Memory B cell (primary cell): ENCODE measurements around the gene TNXB.
"Not testable (repeated sequence)": the region's sequence is repeated elsewhere in the genome, so short reads cannot be mapped to it uniquely, and the experiment has no call there.

Source experiments
- ATAC-seq: fragments of 150-1000 bp; cut with Tn5 transposase; 2 replicates; pipeline ENCODE4 v1.10.0; 2021; ENCODE audit warnings: low read depth, mild to moderate bottlenecking, moderate library complexity
- DNase-seq, 2 donors: peaks; one replicate each; pipeline ENCODE4 v3.0.0; 2022; ENCODE audit warnings: low spot score in 2 of 2
- H3K27ac Mint-ChIP-seq: one replicate; pipeline ENCODE4 v1.8.0; 2022; ENCODE audit warnings: mild to moderate bottlenecking, moderate library complexity, mixed read lengths
- H3K27me3 Mint-ChIP-seq: one replicate; pipeline ENCODE4 v1.8.0; 2022; ENCODE audit warnings: mixed read lengths
- H3K36me3 Mint-ChIP-seq: one replicate; pipeline ENCODE4 v1.8.0; 2022; ENCODE audit warnings: mild to moderate bottlenecking, mixed read lengths
- H3K4me1 Mint-ChIP-seq: one replicate; pipeline ENCODE4 v1.8.0; 2022; ENCODE audit warnings: mixed read lengths
- H3K4me3 Mint-ChIP-seq: one replicate; pipeline ENCODE4 v1.8.0; 2022; ENCODE audit warnings: mild to moderate bottlenecking, moderate library complexity, mixed read lengths
- H3K9me3 Mint-ChIP-seq: one replicate; pipeline ENCODE4 v1.8.0; 2022; ENCODE audit warnings: mixed read lengths

Gene TNXB

DNA sequence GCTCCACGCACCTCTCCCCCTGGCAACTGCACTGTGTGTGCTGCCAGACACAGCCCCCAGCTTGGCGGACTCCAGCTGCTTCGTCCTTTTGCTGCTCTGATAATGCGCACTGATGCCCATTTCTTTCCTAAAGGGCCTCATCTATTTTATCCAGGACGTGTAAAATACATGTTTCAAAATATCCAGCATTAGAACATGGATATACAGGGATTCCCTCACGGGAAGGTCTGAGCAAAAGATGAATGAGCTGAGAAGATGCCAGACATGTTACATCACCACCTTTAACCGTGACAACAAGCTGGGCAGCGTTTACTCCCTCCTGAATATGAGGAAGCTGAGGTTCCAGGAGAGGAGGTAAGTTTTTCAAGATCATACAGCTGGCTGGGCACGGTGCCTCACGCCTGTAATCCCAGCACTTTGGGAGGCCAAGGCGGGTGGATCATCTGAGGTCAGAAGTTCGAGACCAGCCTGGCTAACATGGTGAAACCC lies 32.8 kb downstream of the TNXB start:
- peaks cover 2% of the 10 kb centered on the region for H3K36me3 Mint-ChIP-seq
- H3K4me1 Mint-ChIP-seq: peaks cover 2% of the 10 kb centered on the region
- H3K4me3 Mint-ChIP-seq: no peak overlapping the region
- H3K27me3 Mint-ChIP-seq: peaks cover 29% of the 10 kb centered on the region
- no peak for DNase-seq
- H3K27ac Mint-ChIP-seq: no peak overlapping the region
- no peak for ATAC-seq
- H3K9me3 Mint-ChIP-seq: no peaks in the 10 kb centered on the region

- Mint-ChIP-seq H3K9me3 (no peaks in the 10 kb centered on the region), H3K27me3 (peaks cover 27% of the 10 kb centered on the region), H3K4me1 (no peaks in the 10 kb centered on the region), H3K4me3 (no peak overlapping the region), H3K27ac (no peak overlapping the region), H3K36me3 (peaks cover 2% of the 10 kb centered on the region)
- ATAC-seq (no peak), DNase-seq (no peak)
Measured at GRCh38 chr6:32075781-32076180, 33.4 kb downstream of the TNXB start.

- Mint-ChIP-seq H3K27ac (no peak overlapping the region), H3K27me3 (peaks cover 27% of the 10 kb centered on the region), H3K36me3 (peaks cover 2% of the 10 kb centered on the region), H3K4me3 (no peak overlapping the region), H3K9me3 (no peaks in the 10 kb centered on the region), H3K4me1 (no peaks in the 10 kb centered on the region)
- DNase-seq: no peak
- no peak for ATAC-seq
Measured at GRCh38 chr6:32074996-32075532, 34.1 kb downstream of the TNXB start.

DNA sequence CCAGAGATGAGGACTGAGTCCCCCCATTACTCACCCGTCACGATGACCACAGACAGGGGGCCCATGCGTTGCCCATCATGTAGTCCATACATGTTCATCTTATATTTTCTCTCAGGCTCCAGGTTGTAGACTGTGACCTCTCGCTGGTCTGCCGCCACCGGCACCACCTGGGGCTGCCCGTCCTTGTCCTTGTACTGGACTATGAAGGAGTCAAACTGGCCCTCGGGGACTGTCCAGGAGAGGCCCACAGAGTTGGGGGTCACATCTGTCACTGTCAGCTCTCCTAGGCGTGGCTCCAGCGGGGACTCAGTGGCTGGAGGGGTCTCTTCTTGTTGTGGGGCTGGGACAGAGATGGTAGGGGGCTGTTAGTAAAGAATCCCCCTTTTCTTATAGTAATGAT lies 35.5 kb downstream of the TNXB start:
- H3K27ac Mint-ChIP-seq: no peak overlapping the region
- no peak overlapping the region for H3K4me3 Mint-ChIP-seq
- H3K9me3 Mint-ChIP-seq: no peaks in the 10 kb centered on the region
- H3K4me1 Mint-ChIP-seq: no peaks in the 10 kb centered on the region
- DNase-seq (no peak), ATAC-seq (no peak)
- peaks cover 3% of the 10 kb centered on the region for H3K36me3 Mint-ChIP-seq
- H3K27me3 Mint-ChIP-seq: peaks cover 30% of the 10 kb centered on the region

DNA sequence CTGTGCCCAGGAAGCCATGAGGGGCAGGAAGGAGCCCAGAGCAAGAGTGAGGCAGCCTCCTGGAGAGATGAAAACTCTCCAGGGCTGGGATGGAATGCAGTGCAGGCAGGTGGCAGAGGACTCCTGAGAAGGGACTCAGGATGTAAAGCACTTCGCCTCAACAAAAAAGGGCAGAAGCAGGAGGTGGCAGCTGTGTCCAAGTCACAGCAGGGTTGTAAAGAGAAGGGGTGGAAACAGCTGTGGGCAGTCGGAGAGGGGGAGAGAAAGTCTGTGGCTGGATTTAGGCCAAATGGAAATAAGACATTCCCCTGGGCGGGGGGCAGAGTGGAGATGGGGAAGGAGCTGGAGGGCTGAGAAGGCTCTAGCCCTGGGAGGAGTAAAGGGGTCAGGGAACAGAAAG lies 36.0 kb downstream of the TNXB start:
- DNase-seq (no peak), ATAC-seq (no peak)
- Mint-ChIP-seq H3K4me3 (no peak overlapping the region), H3K36me3 (peaks cover 3% of the 10 kb centered on the region), H3K4me1 (no peaks in the 10 kb centered on the region), H3K27me3 (peaks cover 30% of the 10 kb centered on the region), H3K27ac (no peak overlapping the region), H3K9me3 (no peaks in the 10 kb centered on the region)

DNA sequence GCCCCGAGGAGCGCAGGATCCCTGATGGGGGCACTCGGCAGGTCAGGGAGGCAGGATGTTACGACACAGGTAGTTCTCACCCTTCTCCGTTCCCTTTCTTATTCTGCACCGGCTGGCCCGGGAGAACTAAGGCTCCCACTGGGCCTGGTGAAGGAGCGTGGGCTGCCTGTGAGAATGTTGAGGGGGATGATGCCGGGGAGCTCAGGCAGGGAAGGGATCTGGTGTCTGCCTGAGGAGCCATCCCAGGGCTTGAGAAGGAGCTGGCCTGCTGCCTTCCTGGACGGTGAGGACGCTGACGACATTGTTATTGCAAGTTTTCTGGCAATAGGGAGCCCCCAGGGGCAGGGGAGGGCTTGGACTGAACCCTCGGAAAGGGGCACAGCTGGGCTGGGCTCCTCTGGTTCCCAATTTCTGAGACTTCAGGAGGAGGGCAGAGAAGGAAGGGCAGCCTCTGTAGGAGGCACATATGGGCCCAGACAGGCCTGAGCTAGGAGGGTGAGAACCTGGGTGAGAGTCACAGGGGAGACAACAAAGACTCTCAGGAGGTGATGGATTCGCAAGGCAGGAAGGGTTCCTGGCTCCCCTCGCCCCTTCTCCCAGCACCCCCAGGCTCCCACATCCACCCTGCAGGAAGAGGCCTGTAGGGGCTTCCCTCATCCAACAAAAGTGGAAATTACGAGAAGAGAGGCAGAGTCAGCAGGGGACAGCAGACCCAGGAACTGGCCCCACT lies 38.2 kb downstream of the TNXB start:
- H3K4me1 Mint-ChIP-seq: no peaks in the 10 kb centered on the region
- peaks cover 3% of the 10 kb centered on the region for H3K36me3 Mint-ChIP-seq
- H3K9me3 Mint-ChIP-seq: no peaks in the 10 kb centered on the region
- no peak for ATAC-seq
- peaks cover 26% of the 10 kb centered on the region for H3K27me3 Mint-ChIP-seq
- DNase-seq: no peak
- no peak overlapping the region for H3K4me3 Mint-ChIP-seq
- H3K27ac Mint-ChIP-seq: no peak overlapping the region

- Mint-ChIP-seq H3K9me3 (no peaks in the 10 kb centered on the region), H3K27me3 (peaks cover 20% of the 10 kb centered on the region), H3K36me3 (peaks cover 2% of the 10 kb centered on the region), H3K27ac (no peak overlapping the region), H3K4me1 (no peaks in the 10 kb centered on the region), H3K4me3 (no peak overlapping the region)
- ATAC-seq: no peak
- DNase-seq: no peak
Measured at GRCh38 chr6:32069878-32070515, 39.1 kb downstream of the TNXB start.

- Mint-ChIP-seq H3K27me3 (peaks cover 17% of the 10 kb centered on the region), H3K9me3 (no peaks in the 10 kb centered on the region), H3K4me3 (no peak overlapping the region), H3K27ac (no peak overlapping the region), H3K36me3 (peaks cover 1% of the 10 kb centered on the region), H3K4me1 (no peaks in the 10 kb centered on the region)
- no peak for DNase-seq
- ATAC-seq: no peak
Measured at GRCh38 chr6:32069460-32069859, 39.7 kb downstream of the TNXB start.

- ATAC-seq (no peak), DNase-seq (no peak)
- Mint-ChIP-seq H3K27me3 (peaks cover 13% of the 10 kb centered on the region), H3K27ac (no peak overlapping the region), H3K4me1 (no peaks in the 10 kb centered on the region), H3K9me3 (no peaks in the 10 kb centered on the region), H3K36me3 (peaks cover 1% of the 10 kb centered on the region), H3K4me3 (no peak overlapping the region)
Measured at GRCh38 chr6:32068867-32069266, 40.3 kb downstream of the TNXB start.

- H3K36me3 Mint-ChIP-seq, H3K4me1 Mint-ChIP-seq, DNase-seq, H3K9me3 Mint-ChIP-seq, H3K4me3 Mint-ChIP-seq, H3K27ac Mint-ChIP-seq, ATAC-seq: not testable (repeated sequence)
- peaks cover 13% of the 10 kb centered on the region for H3K27me3 Mint-ChIP-seq
Measured at GRCh38 chr6:32068315-32068714, 40.8 kb downstream of the TNXB start.

DNA sequence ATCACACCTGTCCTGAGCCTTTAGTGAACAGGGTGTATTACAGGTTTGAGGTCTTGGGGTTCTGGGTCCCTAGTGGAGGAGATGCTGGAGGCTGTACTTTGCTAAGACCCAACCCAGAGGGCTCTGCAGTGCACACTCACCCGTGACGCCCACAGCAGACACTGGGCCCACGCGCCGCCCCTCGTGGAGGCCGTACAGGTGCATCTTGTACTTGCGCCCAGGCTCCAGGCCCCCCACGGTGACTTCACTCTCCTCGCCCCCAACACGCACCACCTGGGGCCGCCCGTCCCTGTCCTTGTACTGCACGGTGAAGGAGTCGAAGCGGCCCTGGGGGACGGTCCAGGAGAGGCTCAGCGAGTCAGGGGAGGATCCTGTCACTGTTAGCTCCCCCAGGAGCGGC lies 41.6 kb downstream of the TNXB start:
- DNase-seq, H3K9me3 Mint-ChIP-seq, H3K36me3 Mint-ChIP-seq, H3K27ac Mint-ChIP-seq, H3K27me3 Mint-ChIP-seq, H3K4me3 Mint-ChIP-seq, H3K4me1 Mint-ChIP-seq, ATAC-seq: not testable (repeated sequence)

DNA sequence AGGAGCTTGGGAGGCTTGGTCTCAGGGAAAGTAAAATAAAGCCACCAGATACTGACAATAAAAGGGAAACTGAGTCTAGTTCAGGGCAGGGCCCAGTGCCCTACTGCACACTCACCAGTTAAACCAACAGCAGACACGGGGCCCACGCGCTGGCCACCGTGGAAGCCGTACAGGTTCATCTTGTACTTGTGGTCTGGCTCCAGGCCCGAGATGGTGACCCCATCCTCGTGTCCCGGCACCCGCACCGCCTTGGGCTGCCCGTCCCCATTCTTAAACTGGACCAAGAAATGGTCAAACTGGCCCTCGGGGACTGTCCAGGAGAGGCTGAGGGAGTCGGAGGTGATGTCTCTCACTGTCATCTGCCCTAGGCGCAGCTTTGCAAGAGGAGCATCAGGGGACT lies 44.4 kb downstream of the TNXB start:
- no peak overlapping the region for H3K27ac Mint-ChIP-seq
- H3K4me3 Mint-ChIP-seq: no peak overlapping the region
- H3K36me3 Mint-ChIP-seq: peaks cover 1% of the 10 kb centered on the region
- ATAC-seq (no peak), DNase-seq (no peak)
- peaks cover 7% of the 10 kb centered on the region for H3K27me3 Mint-ChIP-seq
- H3K9me3 Mint-ChIP-seq: no peaks in the 10 kb centered on the region
- no peaks in the 10 kb centered on the region for H3K4me1 Mint-ChIP-seq

GRCh38 chr6:32060966-32061655 lies 48.0 kb downstream of the TNXB start:
- Mint-ChIP-seq H3K9me3 (no peaks in the 10 kb centered on the region), H3K4me3 (no peak overlapping the region), H3K36me3 (peaks cover 4% of the 10 kb centered on the region), H3K27ac (no peak overlapping the region), H3K27me3 (peaks cover 15% of the 10 kb centered on the region), H3K4me1 (peaks cover 4% of the 10 kb centered on the region)
- ATAC-seq: no peak
- no peak for DNase-seq

DNA sequence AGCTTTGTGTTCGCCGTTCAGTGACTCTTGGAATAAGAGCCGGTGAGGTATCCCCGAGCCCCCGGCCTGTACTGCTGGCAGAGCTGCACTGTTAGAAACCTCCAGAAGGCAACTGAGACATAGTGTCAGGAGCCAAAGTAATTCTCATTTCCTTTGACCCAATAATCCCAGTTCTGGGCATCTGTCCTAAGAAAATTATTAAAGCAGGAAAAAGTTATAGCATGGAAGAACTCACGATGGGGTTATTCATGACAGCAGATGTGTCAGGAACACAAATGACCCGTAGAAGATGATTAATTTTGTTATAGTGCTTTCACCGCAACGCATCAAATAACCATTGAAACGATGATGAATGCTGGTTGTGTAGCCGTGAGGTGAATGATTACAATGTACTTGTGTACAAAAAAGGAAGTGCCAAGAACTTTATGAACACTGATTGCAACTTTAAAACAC lies 50.6 kb downstream of the TNXB start:
- Mint-ChIP-seq H3K4me3 (no peak overlapping the region), H3K4me1 (peaks cover 4% of the 10 kb centered on the region), H3K9me3 (no peaks in the 10 kb centered on the region), H3K27me3 (peaks cover 25% of the 10 kb centered on the region), H3K27ac (no peak overlapping the region), H3K36me3 (peaks cover 4% of the 10 kb centered on the region)
- ATAC-seq (no peak), DNase-seq (no peak)
